Suprapubic skin (tissue), 4 donors: ENCODE data around the gene ZC3H15. TPM values are rescaled to one million over a fixed set of nuclear protein-coding genes. Genes with fewer than 3 reads are reported as not detected.
"Not testable (repeated sequence)": the region's sequence is repeated elsewhere in the genome, so short reads cannot be mapped to it uniquely, and the experiment has no call there.

Source experiments
- DNase-seq, 2 donors: peaks; one replicate each; pipeline ENCODE4 v3.0.0-alpha.2; 2019; ENCODE audit warnings: low spot score in 2 of 2
- H3K27ac ChIP-seq: fragments of 200-600 bp; sonication (generic); one replicate; pipeline ENCODE4 v1.5.1; 2019
- H3K27me3 ChIP-seq: fragments of 200-600 bp; sonication (generic); one replicate; pipeline ENCODE4 v1.5.1; 2019
- H3K36me3 ChIP-seq: fragments of 200-600 bp; sonication (generic); one replicate; pipeline ENCODE4 v1.5.1; 2019
- H3K4me1 ChIP-seq: fragments of 200-600 bp; sonication (generic); one replicate; pipeline ENCODE4 v1.5.1; 2019
- H3K4me3 ChIP-seq: fragments of 200-600 bp; sonication (generic); one replicate; pipeline ENCODE4 v1.5.1; 2019; ENCODE audit warnings: mild to moderate bottlenecking
- H3K9me3 ChIP-seq: fragments of 200-600 bp; sonication (generic); one replicate; pipeline ENCODE4 v1.5.1; 2019
- EP300 ChIP-seq: sonication (generic); formaldehyde crosslinking; IDR thresholded peaks from one replicate; pipeline ENCODE4 v1.6.1; 2017; ENCODE audit warnings: antibody characterized with exemption
- POLR2A ChIP-seq, 2 donors: fragments of 450-650 bp; IDR thresholded peaks; one replicate each; pipeline ENCODE4 v1.6.1; 2017; ENCODE audit warnings: antibody characterized with exemption in 2 of 2, mild to moderate bottlenecking in 2 of 2, moderate library complexity in 2 of 2
- POLR2AphosphoS5 ChIP-seq, 3 donors: sonication (generic); formaldehyde crosslinking; IDR thresholded peaks; one replicate each; pipeline ENCODE4 v1.6.1; 2017; ENCODE audit warnings: antibody characterized with exemption in 3 of 3
- WGBS: methylation state at CpG from one replicate; pipeline ENCODE4 v1.1.5; 2018; 5-methylcytosine and 5-hydroxymethylcytosine counted together
- total RNA-seq, 4 donors: library from RNA; depleted of rRNA; stranded (reverse); fragments of >200 nt; gene quantifications; one replicate each; pipeline ENCODE4 v1.1.0, GENCODE V29; 2016
- TF ChIP-seq, protein P1 (sequence below), 2 donors: fragments of 200-600 bp in 1 of 2; fragments of 450-650 bp in 1 of 2; sonication (generic) in 1 of 2; IDR thresholded peaks; one replicate each; pipeline ENCODE4 v1.5.1; 2016 to 2019; ENCODE audit warnings: antibody characterized with exemption in 2 of 2, mild to moderate bottlenecking in 1 of 2, moderate library complexity in 1 of 2

Gene ZC3H15
- total RNA-seq, 4 donors from 2014 or later = 41.8 to 66.5 (median 51.4) TPM

DNA sequence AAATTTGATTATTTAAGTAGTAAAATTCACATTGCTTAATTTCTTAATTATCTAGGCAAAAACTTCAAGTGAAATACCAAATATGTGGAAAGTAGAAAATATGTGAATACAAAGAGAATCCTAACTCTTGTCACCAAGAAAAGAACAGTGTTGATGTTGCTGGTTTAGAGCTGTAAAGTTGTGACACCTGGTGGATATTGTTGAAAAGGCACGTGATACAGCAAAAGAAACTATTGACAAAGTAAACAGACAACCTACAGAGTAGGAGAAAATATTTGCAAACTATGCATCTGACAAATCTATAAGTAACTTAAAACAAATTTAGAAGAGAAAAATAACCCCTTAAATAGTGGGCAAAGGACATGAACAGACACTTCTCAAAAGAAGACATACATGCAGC, 25.6 kb upstream of the ZC3H15 start:
- peaks cover 3% of the 10 kb centered on the region for H3K4me1 ChIP-seq
- H3K27ac ChIP-seq = no peak overlapping the region
- H3K36me3 ChIP-seq = no peaks in the 10 kb centered on the region
- TF ChIP-seq, protein P1, sequence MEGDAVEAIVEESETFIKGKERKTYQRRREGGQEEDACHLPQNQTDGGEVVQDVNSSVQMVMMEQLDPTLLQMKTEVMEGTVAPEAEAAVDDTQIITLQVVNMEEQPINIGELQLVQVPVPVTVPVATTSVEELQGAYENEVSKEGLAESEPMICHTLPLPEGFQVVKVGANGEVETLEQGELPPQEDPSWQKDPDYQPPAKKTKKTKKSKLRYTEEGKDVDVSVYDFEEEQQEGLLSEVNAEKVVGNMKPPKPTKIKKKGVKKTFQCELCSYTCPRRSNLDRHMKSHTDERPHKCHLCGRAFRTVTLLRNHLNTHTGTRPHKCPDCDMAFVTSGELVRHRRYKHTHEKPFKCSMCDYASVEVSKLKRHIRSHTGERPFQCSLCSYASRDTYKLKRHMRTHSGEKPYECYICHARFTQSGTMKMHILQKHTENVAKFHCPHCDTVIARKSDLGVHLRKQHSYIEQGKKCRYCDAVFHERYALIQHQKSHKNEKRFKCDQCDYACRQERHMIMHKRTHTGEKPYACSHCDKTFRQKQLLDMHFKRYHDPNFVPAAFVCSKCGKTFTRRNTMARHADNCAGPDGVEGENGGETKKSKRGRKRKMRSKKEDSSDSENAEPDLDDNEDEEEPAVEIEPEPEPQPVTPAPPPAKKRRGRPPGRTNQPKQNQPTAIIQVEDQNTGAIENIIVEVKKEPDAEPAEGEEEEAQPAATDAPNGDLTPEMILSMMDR (IDR thresholded peaks at IDR 0.05) = peak in 1 of 2 donors; percentile 25
- no peak for TF ChIP-seq POLR2A (IDR thresholded peaks at IDR 0.05)
- H3K9me3 ChIP-seq = no peaks in the 10 kb centered on the region
- no peak overlapping the region for H3K4me3 ChIP-seq
- DNase-seq = no peak
- no peaks in the 10 kb centered on the region for H3K27me3 ChIP-seq
- WGBS = 21% methylated on average over 1 of the region's 1 CpG

DNA sequence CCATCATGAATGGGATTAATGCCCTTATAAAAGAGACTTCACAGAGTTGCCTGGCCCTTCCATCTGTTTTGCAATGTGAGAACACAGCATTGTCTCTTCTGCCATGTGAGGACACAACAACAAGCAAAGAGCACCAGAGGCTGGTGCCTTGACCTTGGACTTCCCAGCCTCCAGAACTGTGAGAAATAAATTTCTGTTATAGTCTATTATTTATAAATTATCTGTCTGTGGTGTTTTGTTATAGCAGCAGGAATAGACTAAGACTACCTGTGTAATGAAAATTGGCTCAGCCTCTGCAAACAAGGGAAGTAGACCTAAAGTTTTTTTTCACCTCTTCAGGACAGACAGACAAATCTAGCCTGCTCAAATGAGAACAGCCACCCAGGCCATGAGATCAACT, 19.3 kb upstream of the ZC3H15 start:
- Histone ChIP-seq H3K4me1 (no peaks in the 10 kb centered on the region), H3K36me3 (no peaks in the 10 kb centered on the region), H3K4me3 (no peak overlapping the region), H3K9me3 (no peaks in the 10 kb centered on the region), H3K27ac (no peak overlapping the region), H3K27me3 (no peaks in the 10 kb centered on the region)
- no peak for DNase-seq
- TF ChIP-seq POLR2AphosphoS5 (IDR thresholded peaks at IDR 0.05) (no peak), POLR2A (IDR thresholded peaks at IDR 0.05) (no peak), EP300 (no peak)
- TF ChIP-seq, protein P1 (IDR thresholded peaks at IDR 0.05) = no peak

DNA sequence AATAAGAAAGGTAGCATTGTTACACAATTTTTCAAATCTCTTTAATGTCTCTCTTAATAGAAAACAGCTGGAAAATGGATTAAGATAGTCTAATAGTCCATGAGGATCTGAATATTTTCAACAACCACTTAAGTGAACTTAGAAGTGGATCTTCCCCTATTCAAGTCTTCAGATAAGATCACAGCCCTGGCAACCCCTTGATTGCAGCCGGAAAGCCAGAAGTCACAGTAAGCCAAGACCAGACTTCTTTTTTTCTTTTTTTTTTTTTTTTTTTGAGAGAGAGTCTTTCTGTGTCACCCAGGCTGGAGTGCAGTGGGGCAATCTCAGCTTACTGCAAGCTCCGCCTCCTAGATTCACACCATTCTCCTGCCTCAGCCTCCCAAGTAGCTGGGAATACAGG, 18.6 kb upstream of the ZC3H15 start:
- Histone ChIP-seq H3K36me3 (no peaks in the 10 kb centered on the region), H3K27ac (no peak overlapping the region), H3K27me3 (no peaks in the 10 kb centered on the region), H3K9me3 (no peaks in the 10 kb centered on the region), H3K4me1 (no peaks in the 10 kb centered on the region), H3K4me3 (no peak overlapping the region)
- TF ChIP-seq POLR2A (IDR thresholded peaks at IDR 0.05) (no peak), EP300 (no peak), POLR2AphosphoS5 (IDR thresholded peaks at IDR 0.05) (no peak)
- TF ChIP-seq, protein P1 (IDR thresholded peaks at IDR 0.05) = no peak
- DNase-seq = no peak
- 83% methylated on average over 2 of the region's 2 CpGs for WGBS

DNA sequence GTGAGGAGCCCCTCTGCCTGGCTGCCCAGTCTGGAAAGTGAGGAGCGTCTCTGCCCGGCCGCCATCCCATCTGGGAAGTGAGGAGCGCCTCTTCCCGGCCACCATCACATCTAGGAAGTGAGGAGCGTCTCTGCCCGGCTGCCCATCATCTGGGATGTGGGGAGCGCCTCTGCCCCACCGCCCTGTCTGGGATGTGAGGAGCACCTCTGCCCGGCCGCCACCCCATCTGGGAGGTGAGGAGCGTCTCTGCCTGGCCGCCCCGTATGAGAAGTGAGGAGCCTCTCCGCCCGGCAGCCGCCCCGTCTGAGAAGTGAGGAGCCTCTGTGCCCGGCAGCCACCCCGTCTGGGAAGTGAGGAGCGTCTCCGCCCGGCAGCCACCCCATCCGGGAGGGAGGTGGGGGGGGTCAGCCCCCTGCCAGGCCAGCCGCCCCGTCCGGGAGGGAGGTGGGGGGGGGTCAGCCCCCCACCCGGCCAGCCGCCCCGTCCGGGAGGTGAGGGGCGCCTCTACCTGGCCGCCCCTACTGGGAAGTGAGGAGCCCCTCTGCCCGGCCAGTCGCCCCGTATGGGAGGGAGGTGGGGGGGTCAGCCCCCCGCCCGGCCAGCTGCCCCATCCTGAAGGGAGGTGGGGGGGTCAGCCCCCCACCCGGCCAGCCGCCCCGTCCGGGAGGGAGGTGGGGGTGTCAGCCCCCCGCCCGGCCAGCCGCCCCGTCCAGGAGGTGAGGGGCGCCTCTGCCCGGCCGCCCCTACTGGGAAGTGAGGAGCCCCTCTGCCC, 13.2 kb upstream of the ZC3H15 start:
- no CpG with 5 or more reads among the region's 49 CpGs for WGBS
- not testable (repeated sequence) for H3K27ac ChIP-seq, H3K9me3 ChIP-seq, H3K4me3 ChIP-seq, DNase-seq, H3K36me3 ChIP-seq, H3K4me1 ChIP-seq, H3K27me3 ChIP-seq

DNA sequence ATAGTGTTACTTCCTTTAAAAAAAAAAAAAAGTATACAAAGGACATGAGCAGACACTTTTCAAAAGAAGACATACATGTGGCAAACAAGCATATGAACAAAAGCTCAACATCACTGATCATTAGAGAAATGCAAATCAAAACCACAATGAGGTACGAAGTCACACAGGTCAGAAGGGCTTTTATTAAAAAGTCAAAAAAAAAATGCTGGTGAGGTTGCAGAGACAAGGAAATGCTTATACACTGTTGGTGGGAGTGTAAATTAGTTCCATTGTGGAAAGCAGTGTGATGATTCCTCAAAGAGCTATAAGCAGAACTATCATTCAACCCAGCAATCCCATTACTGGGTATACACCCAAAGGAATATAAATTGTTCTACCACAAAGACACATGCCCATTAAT, 11.8 kb upstream of the ZC3H15 start:
- H3K27ac ChIP-seq, DNase-seq, H3K27me3 ChIP-seq, H3K36me3 ChIP-seq, H3K9me3 ChIP-seq, H3K4me3 ChIP-seq, H3K4me1 ChIP-seq: not testable (repeated sequence)
- 96% methylated on average over 1 of the region's 1 CpG for WGBS

DNA sequence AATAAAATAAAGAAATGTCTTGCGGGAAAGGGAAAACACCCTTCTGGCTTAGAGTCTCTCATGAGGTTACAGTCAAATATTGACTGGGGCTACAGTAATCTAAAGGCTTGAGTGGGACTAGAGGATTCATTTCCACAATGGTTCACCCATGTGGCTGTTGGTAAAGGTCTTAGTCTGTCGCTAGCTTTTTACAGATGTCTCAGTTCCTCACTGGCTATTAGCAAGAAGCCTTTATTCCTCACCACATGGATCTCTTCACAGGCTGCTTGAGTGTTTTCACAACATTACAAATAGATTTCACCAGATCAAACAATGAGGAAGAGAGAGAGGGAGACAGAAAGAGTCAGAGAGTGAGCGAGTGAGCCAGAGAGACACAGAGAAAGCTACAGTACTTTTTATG, 8.3 kb upstream of the ZC3H15 start:
- 91% methylated on average over 3 of the region's 3 CpGs for WGBS
- Histone ChIP-seq H3K27ac (no peak overlapping the region), H3K4me3 (no peak overlapping the region), H3K4me1 (peaks cover under 1% of the 10 kb centered on the region), H3K9me3 (no peaks in the 10 kb centered on the region), H3K27me3 (no peaks in the 10 kb centered on the region), H3K36me3 (no peaks in the 10 kb centered on the region)
- DNase-seq = no peak
- TF ChIP-seq EP300 = no peak
- TF ChIP-seq, protein P1 (IDR thresholded peaks at IDR 0.05) = no peak
- no peak for TF ChIP-seq POLR2A (IDR thresholded peaks at IDR 0.05)
- no peak for TF ChIP-seq POLR2AphosphoS5 (IDR thresholded peaks at IDR 0.05)
